T-helper 17 cell (primary cell): ENCODE results near the gene CDCP1. TPM values are rescaled to one million over a fixed set of nuclear protein-coding genes. Genes with fewer than 3 reads are reported as not detected.

ENCODE experiments used
- ATAC-seq: fragments of 150-1000 bp; cut with Tn5 transposase; 2 replicates; pipeline ENCODE4 v1.10.0; 2021; ENCODE audit warnings: mild to moderate bottlenecking, moderate library complexity
- DNase-seq, 3 donors: peaks; one replicate each; pipeline versions ENCODE4 v3.0.0 to v3.0.0-alpha.2; 2020 to 2021
- H3K9me3 ChIP-seq: one replicate; pipeline ENCODE4 v1.7.0; 2013; ENCODE audit warnings: low read length, mild to moderate bottlenecking; ENCODE audit not compliant: control insufficient read depth, poor library complexity, severe bottlenecking
- H3K27ac Mint-ChIP-seq: one replicate; pipeline ENCODE4 v1.8.0; 2022; ENCODE audit warnings: mild to moderate bottlenecking, moderate library complexity, mixed read lengths
- H3K27me3 Mint-ChIP-seq: one replicate; pipeline ENCODE4 v1.8.0; 2022; ENCODE audit warnings: mixed read lengths
- H3K36me3 Mint-ChIP-seq: one replicate; pipeline ENCODE4 v1.8.0; 2022; ENCODE audit warnings: low read depth, mixed read lengths
- H3K4me1 Mint-ChIP-seq: one replicate; pipeline ENCODE4 v1.8.0; 2022; ENCODE audit warnings: mild to moderate bottlenecking, mixed read lengths
- H3K4me3 Mint-ChIP-seq: one replicate; pipeline ENCODE4 v1.8.0; 2022; ENCODE audit warnings: mild to moderate bottlenecking, moderate library complexity, mixed read lengths
- total RNA-seq, 4 donors: library from RNA in 2 of 4; stranded (reverse) in 2 of 4; gene quantifications; one replicate each; pipeline ENCODE4 v1.2.3 and lab custom pipeline; 2022 to 2026

The CDCP1 gene
- total RNA-seq, 2 donors from 2014 or later: 0.31 to 0.32 TPM

GRCh38 chr3:45106874-45107273, 39.3 kb downstream of the CDCP1 start:
- Mint-ChIP-seq H3K4me1 (peaks cover 53% of the 10 kb centered on the region), H3K27me3 (peaks cover 6% of the 10 kb centered on the region), H3K36me3 (peaks cover 2% of the 10 kb centered on the region), H3K27ac (peak overlapping the region; percentile 76), H3K4me3 (peak overlapping the region; percentile 25)
- ATAC-seq: no peak
- H3K9me3 ChIP-seq: no peaks in the 10 kb centered on the region
- no peak for DNase-seq

GRCh38 chr3:45105855-45106671, 40.1 kb downstream of the CDCP1 start:
- Mint-ChIP-seq H3K27me3 (peaks cover 6% of the 10 kb centered on the region), H3K4me1 (peaks cover 53% of the 10 kb centered on the region), H3K27ac (peak overlapping the region; percentile 59), H3K36me3 (peaks cover 2% of the 10 kb centered on the region), H3K4me3 (peak overlapping the region; percentile 64)
- no peaks in the 10 kb centered on the region for H3K9me3 ChIP-seq
- ATAC-seq (peak; percentile 84), DNase-seq (peak in 2 of 3 donors; percentile 15 to 39)

- DNase-seq (no peak), ATAC-seq (peak; percentile 3)
- H3K4me1 Mint-ChIP-seq: peaks cover 45% of the 10 kb centered on the region
- H3K36me3 Mint-ChIP-seq: peaks cover 2% of the 10 kb centered on the region
- peak overlapping the region; percentile 64 for H3K4me3 Mint-ChIP-seq
- H3K27ac Mint-ChIP-seq: peak overlapping the region; percentile 59
- no peaks in the 10 kb centered on the region for H3K9me3 ChIP-seq
- H3K27me3 Mint-ChIP-seq: peaks cover 10% of the 10 kb centered on the region
Measured at GRCh38 chr3:45104715-45105711, 41.2 kb downstream of the CDCP1 start.

GRCh38 chr3:45103753-45104714, 42.1 kb downstream of the CDCP1 start:
- H3K36me3 Mint-ChIP-seq: peaks cover 8% of the 10 kb centered on the region
- H3K27me3 Mint-ChIP-seq: peaks cover 19% of the 10 kb centered on the region
- no peak overlapping the region for H3K4me3 Mint-ChIP-seq
- no peak overlapping the region for H3K27ac Mint-ChIP-seq
- DNase-seq: no peak
- H3K4me1 Mint-ChIP-seq: peaks cover 36% of the 10 kb centered on the region
- H3K9me3 ChIP-seq: no peaks in the 10 kb centered on the region
- ATAC-seq: no peak

- H3K4me3 Mint-ChIP-seq: no peak overlapping the region
- peaks cover 26% of the 10 kb centered on the region for H3K27me3 Mint-ChIP-seq
- no peak for DNase-seq
- H3K27ac Mint-ChIP-seq: no peak overlapping the region
- peaks cover 33% of the 10 kb centered on the region for H3K4me1 Mint-ChIP-seq
- H3K9me3 ChIP-seq: no peaks in the 10 kb centered on the region
- peaks cover 8% of the 10 kb centered on the region for H3K36me3 Mint-ChIP-seq
- no peak for ATAC-seq
Measured at GRCh38 chr3:45103334-45103733, 42.8 kb downstream of the CDCP1 start.

GRCh38 chr3:45100981-45101407, 45.2 kb downstream of the CDCP1 start:
- Mint-ChIP-seq H3K27ac (no peak overlapping the region), H3K36me3 (peaks cover 8% of the 10 kb centered on the region), H3K4me3 (no peak overlapping the region), H3K27me3 (peaks cover 39% of the 10 kb centered on the region), H3K4me1 (peaks cover 20% of the 10 kb centered on the region)
- DNase-seq (no peak), ATAC-seq (no peak)
- H3K9me3 ChIP-seq: no peaks in the 10 kb centered on the region

GRCh38 chr3:45098310-45098709, 47.9 kb downstream of the CDCP1 start:
- Mint-ChIP-seq H3K4me1 (peaks cover 8% of the 10 kb centered on the region), H3K27ac (no peak overlapping the region), H3K36me3 (peaks cover 11% of the 10 kb centered on the region), H3K27me3 (peaks cover 61% of the 10 kb centered on the region), H3K4me3 (no peak overlapping the region)
- ATAC-seq (no peak), DNase-seq (no peak)
- H3K9me3 ChIP-seq: no peaks in the 10 kb centered on the region

- ATAC-seq: no peak
- Mint-ChIP-seq H3K27ac (no peak overlapping the region), H3K27me3 (peaks cover 66% of the 10 kb centered on the region), H3K4me1 (peaks cover 8% of the 10 kb centered on the region), H3K4me3 (no peak overlapping the region), H3K36me3 (peaks cover 11% of the 10 kb centered on the region)
- no peak for DNase-seq
- no peaks in the 10 kb centered on the region for H3K9me3 ChIP-seq
Measured at GRCh38 chr3:45097296-45097883, 48.8 kb downstream of the CDCP1 start.

- ATAC-seq: no peak
- Mint-ChIP-seq H3K4me1 (peaks cover 8% of the 10 kb centered on the region), H3K4me3 (no peak overlapping the region), H3K27me3 (peaks cover 66% of the 10 kb centered on the region), H3K36me3 (peaks cover 11% of the 10 kb centered on the region), H3K27ac (no peak overlapping the region)
- DNase-seq: no peak
- H3K9me3 ChIP-seq: no peaks in the 10 kb centered on the region
Measured at GRCh38 chr3:45095916-45096526, 50.2 kb downstream of the CDCP1 start.

GRCh38 chr3:45093176-45093575, 53.0 kb downstream of the CDCP1 start:
- peaks cover 3% of the 10 kb centered on the region for H3K36me3 Mint-ChIP-seq

GRCh38 chr3:45092132-45093031, 53.8 kb downstream of the CDCP1 start:
- H3K27ac Mint-ChIP-seq: no peak overlapping the region

More at GRCh38 chr3:45093176-45093575, 53.0 kb downstream of the CDCP1 start:
- Mint-ChIP-seq H3K27ac (no peak overlapping the region), H3K27me3 (peaks cover 49% of the 10 kb centered on the region), H3K4me3 (no peak overlapping the region), H3K4me1 (peaks cover 10% of the 10 kb centered on the region)
- H3K9me3 ChIP-seq: no peaks in the 10 kb centered on the region
- no peak for ATAC-seq
- DNase-seq: no peak

More at GRCh38 chr3:45092132-45093031, 53.8 kb downstream of the CDCP1 start:
- no peak for DNase-seq
- H3K4me3 Mint-ChIP-seq: no peak overlapping the region
- H3K36me3 Mint-ChIP-seq: peaks cover 3% of the 10 kb centered on the region
- no peak for ATAC-seq
- peaks cover 41% of the 10 kb centered on the region for H3K27me3 Mint-ChIP-seq
- H3K9me3 ChIP-seq: no peaks in the 10 kb centered on the region
- peaks cover 8% of the 10 kb centered on the region for H3K4me1 Mint-ChIP-seq
